CD4-positive, alpha-beta T cell treated with Interleukin-1 beta for 1 hour (primary cell): ENCODE data around the gene SURF2.
A peak's percentile ranks its signal among the peaks of the same experiment; 100 is the strongest.
"Not testable (repeated sequence)": the region's sequence is repeated elsewhere in the genome, so short reads cannot be mapped to it uniquely, and the experiment has no call there.

ENCODE experiments used
- DNase-seq, 2 donors: peaks; one replicate each; pipeline ENCODE4 v3.0.0-alpha.2; 2020 to 2022

Gene SURF2

GRCh38 chr9:133379153-133380086 lies 23.1 kb downstream of the SURF2 start:
- no peak for DNase-seq

- no peak for DNase-seq
Measured at GRCh38 chr9:133380734-133381133, 24.4 kb downstream of the SURF2 start.

- no peak for DNase-seq
Measured at GRCh38 chr9:133382507-133383141, 26.3 kb downstream of the SURF2 start.

- no peak for DNase-seq
Measured at GRCh38 chr9:133383438-133383837, 27.1 kb downstream of the SURF2 start.

- DNase-seq = no peak
Measured at GRCh38 chr9:133384736-133385321, 28.5 kb downstream of the SURF2 start.

- no peak for DNase-seq
Measured at GRCh38 chr9:133385452-133385851, 29.1 kb downstream of the SURF2 start.

GRCh38 chr9:133386338-133386737 lies 30.0 kb downstream of the SURF2 start:
- no peak for DNase-seq

- DNase-seq = no peak
Measured at GRCh38 chr9:133387680-133388079, 31.3 kb downstream of the SURF2 start.

GRCh38 chr9:133389025-133389557 lies 32.7 kb downstream of the SURF2 start:
- no peak for DNase-seq

GRCh38 chr9:133389562-133389961 lies 33.2 kb downstream of the SURF2 start:
- DNase-seq = no peak

- DNase-seq = no peak
Measured at GRCh38 chr9:133390713-133391112, 34.4 kb downstream of the SURF2 start.

- DNase-seq = not testable (repeated sequence)
Measured at GRCh38 chr9:133391449-133391848, 35.1 kb downstream of the SURF2 start.

- DNase-seq = not testable (repeated sequence)
Measured at GRCh38 chr9:133392308-133392707, 36.0 kb downstream of the SURF2 start.

GRCh38 chr9:133393399-133393798 lies 37.0 kb downstream of the SURF2 start:
- no peak for DNase-seq

- no peak for DNase-seq
Measured at GRCh38 chr9:133394687-133395271, 38.4 kb downstream of the SURF2 start.

- DNase-seq = no peak
Measured at GRCh38 chr9:133396952-133397351, 40.6 kb downstream of the SURF2 start.

- DNase-seq = no peak
Measured at GRCh38 chr9:133397370-133397769, 41.0 kb downstream of the SURF2 start.

- no peak for DNase-seq
Measured at GRCh38 chr9:133397895-133398294, 41.5 kb downstream of the SURF2 start.

- DNase-seq = no peak
Measured at GRCh38 chr9:133400292-133400691, 43.9 kb downstream of the SURF2 start.

- DNase-seq = no peak
Measured at GRCh38 chr9:133401588-133401987, 45.2 kb downstream of the SURF2 start.

GRCh38 chr9:133402689-133403088 lies 46.3 kb downstream of the SURF2 start:
- no peak for DNase-seq

- DNase-seq = peak; percentile 61 to 67
Measured at GRCh38 chr9:133403766-133404453, 47.6 kb downstream of the SURF2 start.
